Neutrophil (primary cell): Measurements from ENCODE around the gene SLC7A10.
"Not testable (repeated sequence)": the region's sequence is repeated elsewhere in the genome, so short reads cannot be mapped to it uniquely, and the experiment has no call there.

Experiments
- H3K27ac ChIP-seq: fragments of 200-600 bp; sonication (generic); 2 replicates; pipeline ENCODE4 v1.5.1; 2016; ENCODE audit warnings: mild to moderate bottlenecking, moderate library complexity
- H3K27me3 ChIP-seq: fragments of 200-600 bp; sonication (generic); 2 replicates; pipeline ENCODE4 v1.6.0; 2016; ENCODE audit warnings: mild to moderate bottlenecking
- H3K36me3 ChIP-seq: fragments of 200-600 bp; sonication (generic); 2 replicates; pipeline ENCODE4 v1.5.1; 2017
- H3K4me1 ChIP-seq, 2 experiments: fragments of 200-600 bp in 1 of 2; sonication (generic) in 1 of 2; 1 replicate in 1 of 2; 2 replicates in 1 of 2; pipeline versions ENCODE4 v1.5.1 to v1.6.1; 2013 to 2016; ENCODE audit warnings: low read depth in 1 of 2, low read length in 1 of 2, mild to moderate bottlenecking in 1 of 2, moderate library complexity in 1 of 2; ENCODE audit not compliant: control insufficient read depth in 1 of 2, insufficient read depth in 1 of 2
- H3K4me3 ChIP-seq, 2 experiments: fragments of 200-600 bp in 1 of 2; sonication (generic) in 1 of 2; 1 replicate in 1 of 2; 2 replicates in 1 of 2; pipeline ENCODE4 v1.5.1; 2013 to 2016; ENCODE audit warnings: low read depth in 1 of 2, low read length in 1 of 2, mild to moderate bottlenecking in 1 of 2, moderate library complexity in 1 of 2
- H3K9me3 ChIP-seq: fragments of 200-600 bp; sonication (generic); 2 replicates; pipeline ENCODE4 v1.5.1; 2016
- TF ChIP-seq, protein P1 (sequence below): fragments of 200-600 bp; sonication (generic); IDR thresholded peaks from 2 replicates; pipeline ENCODE4 v1.5.1; 2016; ENCODE audit warnings: antibody characterized with exemption

SLC7A10 gene

DNA sequence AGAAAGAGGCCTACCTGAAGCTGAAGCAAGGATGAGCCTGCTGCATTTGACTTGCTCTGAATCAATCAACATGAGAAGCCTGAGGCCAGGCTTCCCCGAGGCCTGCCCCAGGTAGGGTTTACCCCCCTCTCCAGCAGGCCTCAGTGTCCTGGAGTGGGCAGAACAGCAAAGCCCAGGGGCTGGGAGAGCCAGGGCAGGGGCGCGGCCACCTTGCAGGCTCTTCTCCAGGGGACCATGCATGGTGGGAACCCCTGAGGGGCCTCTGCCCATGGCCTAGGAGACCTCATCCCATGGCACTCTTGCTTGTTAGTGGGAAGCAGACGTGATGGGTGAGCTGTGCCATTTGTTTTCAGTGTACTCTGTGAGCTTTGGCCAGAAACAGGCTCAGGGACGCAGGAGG, 51.5 kb downstream of the SLC7A10 start:
- H3K27me3 ChIP-seq = no peaks in the 10 kb centered on the region
- TF ChIP-seq, protein P1, sequence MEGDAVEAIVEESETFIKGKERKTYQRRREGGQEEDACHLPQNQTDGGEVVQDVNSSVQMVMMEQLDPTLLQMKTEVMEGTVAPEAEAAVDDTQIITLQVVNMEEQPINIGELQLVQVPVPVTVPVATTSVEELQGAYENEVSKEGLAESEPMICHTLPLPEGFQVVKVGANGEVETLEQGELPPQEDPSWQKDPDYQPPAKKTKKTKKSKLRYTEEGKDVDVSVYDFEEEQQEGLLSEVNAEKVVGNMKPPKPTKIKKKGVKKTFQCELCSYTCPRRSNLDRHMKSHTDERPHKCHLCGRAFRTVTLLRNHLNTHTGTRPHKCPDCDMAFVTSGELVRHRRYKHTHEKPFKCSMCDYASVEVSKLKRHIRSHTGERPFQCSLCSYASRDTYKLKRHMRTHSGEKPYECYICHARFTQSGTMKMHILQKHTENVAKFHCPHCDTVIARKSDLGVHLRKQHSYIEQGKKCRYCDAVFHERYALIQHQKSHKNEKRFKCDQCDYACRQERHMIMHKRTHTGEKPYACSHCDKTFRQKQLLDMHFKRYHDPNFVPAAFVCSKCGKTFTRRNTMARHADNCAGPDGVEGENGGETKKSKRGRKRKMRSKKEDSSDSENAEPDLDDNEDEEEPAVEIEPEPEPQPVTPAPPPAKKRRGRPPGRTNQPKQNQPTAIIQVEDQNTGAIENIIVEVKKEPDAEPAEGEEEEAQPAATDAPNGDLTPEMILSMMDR = no peak
- H3K4me1 ChIP-seq = peaks cover 55 to 68% of the 10 kb centered on the region in 2 experiments
- peak overlapping the region; percentile 78 for H3K27ac ChIP-seq
- no peaks in the 10 kb centered on the region for H3K36me3 ChIP-seq
- no peak overlapping the region for H3K4me3 ChIP-seq
- no peaks in the 10 kb centered on the region for H3K9me3 ChIP-seq

DNA sequence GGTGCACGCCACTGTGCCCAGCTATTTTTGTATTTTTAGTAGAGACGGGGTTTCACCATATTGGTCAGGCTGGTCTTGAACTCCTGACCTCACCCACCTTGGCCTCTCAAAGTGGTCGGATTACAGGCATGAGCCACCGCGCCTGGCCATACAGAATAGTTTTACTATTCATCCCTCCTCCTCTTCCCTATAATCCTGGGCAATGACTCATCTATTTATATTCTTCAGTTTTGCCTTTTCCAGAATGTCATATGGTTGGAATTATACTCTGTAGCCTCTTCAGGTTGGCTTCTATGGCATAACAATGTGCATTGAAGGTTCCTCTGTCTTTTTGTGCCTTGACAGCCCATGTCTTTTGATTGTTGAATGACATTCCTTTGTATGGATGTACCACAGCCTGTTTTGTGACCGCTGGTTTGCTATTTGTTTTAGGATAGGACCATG, 53.7 kb downstream of the SLC7A10 start:
- Histone ChIP-seq H3K36me3 (no peaks in the 10 kb centered on the region), H3K4me1 (peaks cover 38 to 46% of the 10 kb centered on the region in 2 experiments)

DNA sequence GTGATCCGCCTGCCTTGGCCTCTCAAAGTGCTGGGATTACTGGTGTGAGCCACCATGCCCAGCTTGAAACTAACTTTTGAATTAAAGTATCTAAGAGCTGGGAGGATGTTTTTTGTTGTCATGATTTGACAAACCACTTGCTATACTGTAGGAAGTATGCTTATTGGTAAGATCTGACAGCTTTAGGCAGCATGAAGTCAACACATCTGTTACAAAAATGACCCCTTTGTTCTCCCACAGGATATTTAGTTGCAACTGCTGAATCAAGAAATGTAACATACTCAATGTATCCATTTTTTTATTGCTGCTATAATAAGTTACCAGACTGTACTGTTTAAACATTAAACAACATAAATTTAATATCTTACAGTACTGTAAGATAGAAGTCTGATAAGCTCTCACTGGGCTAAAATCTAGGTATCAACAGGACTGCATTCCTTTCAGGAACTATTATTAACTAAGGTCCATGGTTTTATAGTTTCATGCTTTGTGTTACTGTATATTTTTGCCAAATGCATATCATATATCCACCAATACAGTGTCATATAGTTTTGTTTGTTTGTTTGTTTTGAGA, 54.3 kb downstream of the SLC7A10 start:
- TF ChIP-seq, protein P1 = no peak
- Histone ChIP-seq H3K4me1 (peaks cover 38 to 43% of the 10 kb centered on the region in 2 experiments), H3K36me3 (no peaks in the 10 kb centered on the region), H3K4me3 (no peak overlapping the region), H3K27ac (no peak overlapping the region), H3K27me3 (no peaks in the 10 kb centered on the region), H3K9me3 (no peaks in the 10 kb centered on the region)

More for the DNA sequence above, 53.7 kb downstream of the SLC7A10 start:
- H3K4me3 ChIP-seq = no peak overlapping the region
- peak overlapping the region; percentile 78 for H3K27ac ChIP-seq
- H3K27me3 ChIP-seq = no peaks in the 10 kb centered on the region
- TF ChIP-seq, protein P1 = no peak
- no peaks in the 10 kb centered on the region for H3K9me3 ChIP-seq

DNA sequence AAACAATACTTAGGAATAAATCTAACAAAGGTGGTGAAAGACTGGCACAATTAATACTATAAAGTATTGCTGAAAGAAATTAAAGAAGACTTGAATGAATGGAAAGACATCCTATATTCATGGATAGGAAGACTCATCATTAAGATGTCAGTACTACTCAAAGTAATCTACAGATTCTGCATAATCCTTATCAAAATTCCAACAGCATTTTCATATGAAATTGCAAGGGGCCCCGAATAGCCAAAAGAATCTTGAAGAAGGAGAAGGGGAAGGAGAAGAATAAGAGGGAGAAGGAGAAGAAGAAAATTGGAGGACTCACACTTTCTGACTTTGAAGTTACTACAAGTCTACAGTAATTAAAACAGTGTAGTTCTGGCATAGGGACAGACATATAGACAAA, 57.1 kb downstream of the SLC7A10 start:
- Histone ChIP-seq H3K27me3 (no peaks in the 10 kb centered on the region), H3K4me1 (peaks cover 15 to 21% of the 10 kb centered on the region in 2 experiments), H3K9me3 (no peaks in the 10 kb centered on the region), H3K27ac (no peak overlapping the region), H3K36me3 (no peaks in the 10 kb centered on the region), H3K4me3 (no peak overlapping the region)
- TF ChIP-seq, protein P1 = no peak

DNA sequence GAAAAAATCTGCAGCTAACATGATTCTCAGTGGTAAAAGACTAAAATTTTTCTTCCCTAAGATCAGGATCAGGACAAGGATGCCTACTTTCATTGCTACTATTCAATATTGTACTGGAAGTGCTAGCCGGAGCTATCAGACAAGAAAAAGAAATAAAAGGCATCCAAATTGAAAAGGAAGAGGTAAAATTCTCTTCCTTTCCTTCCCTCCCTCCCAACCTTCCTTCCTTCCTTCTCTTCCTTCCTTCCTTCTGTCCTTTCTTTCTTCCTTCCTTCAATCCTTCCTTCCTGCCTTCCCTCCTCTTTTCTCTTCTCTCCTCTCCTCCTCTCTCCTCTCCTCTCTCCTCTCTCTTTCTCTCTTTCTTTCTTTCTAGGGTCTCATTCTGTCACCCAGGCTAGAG, 58.2 kb downstream of the SLC7A10 start:
- no peak overlapping the region for H3K27ac ChIP-seq
- TF ChIP-seq, protein P1 = no peak
- H3K4me1 ChIP-seq = peaks cover 6 to 10% of the 10 kb centered on the region in 2 experiments
- H3K36me3 ChIP-seq = no peaks in the 10 kb centered on the region
- no peaks in the 10 kb centered on the region for H3K9me3 ChIP-seq
- H3K4me3 ChIP-seq = no peak overlapping the region
- no peaks in the 10 kb centered on the region for H3K27me3 ChIP-seq

DNA sequence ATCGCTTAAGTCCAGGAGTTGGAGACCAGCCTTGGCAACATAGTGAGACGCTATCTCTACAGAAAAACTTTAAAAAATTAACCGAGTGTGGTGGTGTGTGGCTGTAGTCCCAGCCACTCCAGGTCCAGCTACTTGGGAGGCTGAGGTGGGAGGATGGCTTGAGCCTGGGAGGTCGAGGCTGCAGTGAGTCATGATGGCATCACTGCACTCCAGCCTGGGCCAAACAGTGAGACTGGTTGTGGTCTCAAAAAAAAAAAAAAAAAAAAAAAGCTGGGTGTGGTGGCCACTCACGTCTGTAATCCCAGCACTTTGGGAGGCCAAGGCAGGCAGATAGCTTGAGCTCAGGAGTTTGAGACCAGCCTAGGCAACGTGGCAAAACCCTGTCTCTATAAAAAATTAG, 59.6 kb downstream of the SLC7A10 start:
- peaks cover 15 to 16% of the 10 kb centered on the region in 2 experiments for H3K4me1 ChIP-seq
- not testable (repeated sequence) for H3K9me3 ChIP-seq, H3K27ac ChIP-seq, H3K27me3 ChIP-seq, H3K36me3 ChIP-seq, H3K4me3 ChIP-seq
